OCI-LY7 (cell line): ENCODE data around the gene WDR18.

Source experiments
- EZH2phosphoT487 ChIP-seq: fragments of 200-600 bp; sonication (generic); IDR thresholded peaks from 2 replicates; pipeline ENCODE4 v1.6.1; 2018; ENCODE audit warnings: low read depth, borderline replicate concordance, mild to moderate bottlenecking, mixed run types, antibody characterized with exemption, low read length, moderate library complexity, mixed read lengths
- TF ChIP-seq, protein P1 (sequence below): fragments of 200-600 bp; sonication (generic); conservative IDR thresholded peaks from 2 replicates; pipeline ENCODE4 v1.5.1; 2014; ENCODE audit warnings: mild to moderate bottlenecking, antibody characterized with exemption, low read length, moderate library complexity, mixed read lengths

DNA sequence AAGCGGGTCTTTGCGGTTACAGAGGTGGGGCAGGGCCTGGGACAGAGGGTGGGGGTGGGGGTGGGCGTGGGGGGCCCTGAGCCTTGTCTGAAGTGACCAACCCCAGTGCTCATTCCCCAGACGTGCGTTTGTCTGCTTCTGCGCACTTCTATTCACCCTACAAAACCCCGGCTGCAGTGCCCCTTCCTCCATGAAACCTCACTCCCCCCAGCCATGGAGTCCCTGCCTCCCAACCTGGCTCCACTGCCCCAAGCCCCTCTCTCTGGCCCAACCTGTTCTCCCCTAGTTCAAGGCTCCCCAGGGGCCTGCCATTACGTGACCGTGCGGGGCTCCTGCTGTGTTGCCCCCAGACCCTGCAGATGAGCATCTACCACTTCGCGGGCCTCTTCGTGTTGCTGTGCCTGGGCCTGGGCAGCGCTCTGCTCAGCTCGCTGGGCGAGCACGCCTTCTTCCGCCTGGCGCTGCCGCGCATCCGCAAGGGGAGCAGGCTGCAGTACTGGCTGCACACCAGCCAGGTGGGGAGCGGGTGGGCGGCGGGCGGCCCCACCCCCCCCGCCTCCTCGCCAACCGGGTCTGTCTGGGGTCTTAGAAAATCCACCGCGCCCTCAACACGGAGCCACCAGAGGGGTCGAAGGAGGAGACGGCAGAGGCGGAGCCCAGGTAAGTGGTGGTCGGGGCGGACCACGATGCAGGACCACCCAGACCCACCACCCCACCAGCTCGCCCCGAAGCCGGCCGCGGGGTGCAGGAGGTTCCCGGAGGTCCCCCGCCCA is 24.3 kb downstream of the WDR18 start:
- TF ChIP-seq, protein P1, sequence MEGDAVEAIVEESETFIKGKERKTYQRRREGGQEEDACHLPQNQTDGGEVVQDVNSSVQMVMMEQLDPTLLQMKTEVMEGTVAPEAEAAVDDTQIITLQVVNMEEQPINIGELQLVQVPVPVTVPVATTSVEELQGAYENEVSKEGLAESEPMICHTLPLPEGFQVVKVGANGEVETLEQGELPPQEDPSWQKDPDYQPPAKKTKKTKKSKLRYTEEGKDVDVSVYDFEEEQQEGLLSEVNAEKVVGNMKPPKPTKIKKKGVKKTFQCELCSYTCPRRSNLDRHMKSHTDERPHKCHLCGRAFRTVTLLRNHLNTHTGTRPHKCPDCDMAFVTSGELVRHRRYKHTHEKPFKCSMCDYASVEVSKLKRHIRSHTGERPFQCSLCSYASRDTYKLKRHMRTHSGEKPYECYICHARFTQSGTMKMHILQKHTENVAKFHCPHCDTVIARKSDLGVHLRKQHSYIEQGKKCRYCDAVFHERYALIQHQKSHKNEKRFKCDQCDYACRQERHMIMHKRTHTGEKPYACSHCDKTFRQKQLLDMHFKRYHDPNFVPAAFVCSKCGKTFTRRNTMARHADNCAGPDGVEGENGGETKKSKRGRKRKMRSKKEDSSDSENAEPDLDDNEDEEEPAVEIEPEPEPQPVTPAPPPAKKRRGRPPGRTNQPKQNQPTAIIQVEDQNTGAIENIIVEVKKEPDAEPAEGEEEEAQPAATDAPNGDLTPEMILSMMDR, result no peak
- TF ChIP-seq EZH2phosphoT487, result no peak
